HEK293T (cell line): Measurements from ENCODE around the gene OIT3.

Experiments used
- CTCF ChIA-PET: fragments of 350-600 bp; formaldehyde crosslinking; extraction: SDS; loops from one replicate; lab custom pipeline; 2021; ENCODE audit warnings: antibody characterized with exemption, inconsistent platforms; lab: Yijun Ruan, JAX
- POLR2A ChIA-PET: fragments of 350-600 bp; formaldehyde crosslinking; extraction: SDS; loops from one replicate; lab custom pipeline; 2020; ENCODE audit warnings: antibody characterized with exemption, inconsistent platforms; lab: Yijun Ruan, JAX
- DNase-seq: peaks from one replicate; pipeline ENCODE4 v3.0.0; 2012; ENCODE audit warnings: mixed read lengths; ENCODE audit errors: extremely low spot score
- ARNT ChIP-seq: fragments of 450-650 bp; IDR thresholded peaks from 2 replicates; pipeline ENCODE4 v1.6.1; 2017; ENCODE audit warnings: mild to moderate bottlenecking
- BHLHE40 ChIP-seq: fragments of 450-650 bp; IDR thresholded peaks from 2 replicates; pipeline ENCODE4 v1.6.1; 2016; ENCODE audit warnings: mild to moderate bottlenecking, moderate library complexity, borderline replicate concordance
- CTBP1 ChIP-seq: fragments of 450-650 bp; IDR thresholded peaks from 2 replicates; pipeline ENCODE4 v1.6.1; 2016; ENCODE audit warnings: borderline replicate concordance
- ELF4 ChIP-seq: fragments of 450-650 bp; IDR thresholded peaks from 2 replicates; pipeline ENCODE4 v1.6.1; 2017; ENCODE audit warnings: antibody characterized with exemption
- FOXA1 ChIP-seq: fragments of 450-650 bp; IDR thresholded peaks from 2 replicates; pipeline ENCODE4 v1.6.1; 2016; ENCODE audit warnings: mild to moderate bottlenecking
- FOXK2 ChIP-seq: fragments of 450-650 bp; IDR thresholded peaks from 2 replicates; pipeline ENCODE4 v1.6.1; 2016; ENCODE audit warnings: mild to moderate bottlenecking
- FOXM1 ChIP-seq: fragments of 450-650 bp; IDR thresholded peaks from 2 replicates; pipeline ENCODE4 v1.6.1; 2017; ENCODE audit warnings: mild to moderate bottlenecking, borderline replicate concordance
- HDGF ChIP-seq: fragments of 450-650 bp; IDR thresholded peaks from 2 replicates; pipeline ENCODE4 v1.6.1; 2017; ENCODE audit warnings: antibody characterized with exemption, borderline replicate concordance
- L3MBTL2 ChIP-seq: fragments of 450-650 bp; conservative IDR thresholded peaks from 2 replicates; pipeline ENCODE4 v1.6.1; 2016; ENCODE audit warnings: mild to moderate bottlenecking
- LEF1 ChIP-seq: fragments of 450-650 bp; IDR thresholded peaks from 2 replicates; pipeline ENCODE4 v1.6.1; 2017; ENCODE audit warnings: mild to moderate bottlenecking, borderline replicate concordance
- NFRKB ChIP-seq: fragments of 450-650 bp; IDR thresholded peaks from 2 replicates; pipeline ENCODE4 v1.6.1; 2016; ENCODE audit warnings: mild to moderate bottlenecking, moderate library complexity
- PKNOX1 ChIP-seq: fragments of 450-650 bp; IDR thresholded peaks from 2 replicates; pipeline ENCODE4 v1.6.1; 2016
- SP1 ChIP-seq: fragments of 450-650 bp; IDR thresholded peaks from 2 replicates; pipeline ENCODE4 v1.6.1; 2017
- SUZ12 ChIP-seq: fragments of 450-650 bp; IDR thresholded peaks from 2 replicates; pipeline ENCODE4 v1.6.1; 2016; ENCODE audit warnings: mild to moderate bottlenecking
- TARDBP ChIP-seq: fragments of 450-650 bp; IDR thresholded peaks from 2 replicates; pipeline ENCODE4 v1.6.1; 2016
- ZNF384 ChIP-seq: fragments of 450-650 bp; IDR thresholded peaks from 2 replicates; pipeline ENCODE4 v1.6.1; 2016

The OIT3 gene

GRCh38 chr10:72952189-72952588 lies 58.6 kb downstream of the OIT3 start:
- ChIA-PET CTCF (no interaction called here), POLR2A (no interaction called here)
- no peak for DNase-seq
- no peak for TF ChIP-seq ARNT
- no peak for TF ChIP-seq LEF1
- no peak for TF ChIP-seq FOXA1
- TF ChIP-seq BHLHE40, result no peak
- TF ChIP-seq TARDBP, result no peak
- no peak for TF ChIP-seq SP1
- no peak for TF ChIP-seq FOXK2
- no peak for TF ChIP-seq NFRKB
- TF ChIP-seq ZNF384, result no peak
- no peak for TF ChIP-seq HDGF
- TF ChIP-seq CTBP1, result no peak
- no peak for TF ChIP-seq ELF4
- no peak for TF ChIP-seq SUZ12
- TF ChIP-seq FOXM1, result no peak
- TF ChIP-seq PKNOX1, result no peak
- TF ChIP-seq L3MBTL2, result no peak

GRCh38 chr10:72952642-72953158 lies 59.2 kb downstream of the OIT3 start:
- POLR2A ChIA-PET, result no interaction called here
- DNase-seq, result no peak
- CTCF ChIA-PET, result no interaction called here
- TF ChIP-seq HDGF, result no peak

GRCh38 chr10:72953687-72954086 lies 60.1 kb downstream of the OIT3 start:
- ChIA-PET CTCF (no interaction called here), POLR2A (interaction anchor here (0.6 to 0.7 kb wide), 2 partner anchors 34 to 419 kb away, joined by 3 read pairs; no protein-coding TSS in a partner anchor)
- TF ChIP-seq SUZ12, result no peak
- no peak for TF ChIP-seq NFRKB
- TF ChIP-seq FOXA1, result no peak
- no peak for TF ChIP-seq FOXM1
- no peak for TF ChIP-seq L3MBTL2
- TF ChIP-seq HDGF, result no peak
- TF ChIP-seq LEF1, result no peak
- TF ChIP-seq ELF4, result no peak
- TF ChIP-seq CTBP1, result no peak
- TF ChIP-seq FOXK2, result no peak
- no peak for TF ChIP-seq PKNOX1
- no peak for TF ChIP-seq ARNT
- TF ChIP-seq SP1, result no peak
- no peak for TF ChIP-seq BHLHE40
- no peak for DNase-seq

- CTCF ChIA-PET, result no interaction called here
- TF ChIP-seq ELF4 (no peak), ZNF384 (no peak), FOXK2 (no peak), SUZ12 (no peak), FOXM1 (no peak), SP1 (no peak), LEF1 (no peak), TARDBP (no peak), PKNOX1 (no peak), ARNT (no peak), CTBP1 (no peak), NFRKB (no peak), BHLHE40 (no peak), L3MBTL2 (no peak), FOXA1 (no peak), HDGF (no peak)
- DNase-seq, result no peak
- POLR2A ChIA-PET, result interaction anchor here (0.6 to 0.7 kb wide), 2 partner anchors 34 to 419 kb away, joined by 3 read pairs; no protein-coding TSS in a partner anchor
Measured at GRCh38 chr10:72954230-72954595, 60.7 kb downstream of the OIT3 start.

- DNase-seq, result no peak
- CTCF ChIA-PET, result no interaction called here
- TF ChIP-seq SUZ12 (no peak), FOXK2 (no peak), ELF4 (no peak), CTBP1 (no peak), TARDBP (no peak), ZNF384 (no peak), HDGF (no peak), NFRKB (no peak), ARNT (no peak), LEF1 (no peak), FOXM1 (no peak)
- POLR2A ChIA-PET, result interaction anchor here (0.7 kb wide), 2 partner anchors 11 to 35 kb away, joined by 3 read pairs; no protein-coding TSS in a partner anchor
Measured at GRCh38 chr10:72954596-72955554, 61.3 kb downstream of the OIT3 start, which contains the start of gene PLA2G12B. Gene PLA2G12B, minus strand, starts transcription at chr10:72954806. Its CDS starts 121 bp downstream, at chr10:72954685.

- ChIA-PET POLR2A (interaction anchor here (0.7 kb wide), 1 partner anchor 12 kb away, joined by 3 read pairs; no protein-coding TSS in a partner anchor), CTCF (no interaction called here)
- DNase-seq, result no peak
- TF ChIP-seq LEF1 (no peak), NFRKB (no peak)
Measured at GRCh38 chr10:72956001-72956400, 62.5 kb downstream of the OIT3 start.
